GM12878 (cell line): ENCODE data around the gene TRIM32.

Source experiments
- E2F8 ChIP-seq: fragments of 450-650 bp; IDR thresholded peaks from 2 replicates; pipeline ENCODE4 v1.6.1; 2018; ENCODE audit warnings: mild to moderate bottlenecking, low read depth, moderate library complexity; ENCODE audit not compliant: partially characterized antibody
- RFX5 ChIP-seq: IDR thresholded peaks from 2 replicates; pipeline ENCODE4 v1.6.1; 2011; ENCODE audit warnings: low read depth, low read length, improper control_type of control experiment
- STAT1 ChIP-seq: fragments of 450-650 bp; conservative IDR thresholded peaks from 2 replicates; pipeline ENCODE4 v1.6.1; 2014; ENCODE audit warnings: antibody characterized with exemption, mild to moderate bottlenecking
- TF ChIP-seq, protein P1 (sequence below): IDR thresholded peaks from 2 replicates; pipeline ENCODE4 v1.6.1; 2011; ENCODE audit warnings: low read depth, mild to moderate bottlenecking, low read length, moderate library complexity, borderline replicate concordance; ENCODE audit errors: extremely low read depth
- TF ChIP-seq, protein P2 (sequence below): fragments of 450-650 bp; IDR thresholded peaks from 2 replicates; pipeline ENCODE4 v1.6.1; 2017; ENCODE audit warnings: low read depth, mild to moderate bottlenecking, moderate library complexity

- TF ChIP-seq E2F8 (no peak), RFX5 (no peak), STAT1 (no peak)
- TF ChIP-seq, protein P1, sequence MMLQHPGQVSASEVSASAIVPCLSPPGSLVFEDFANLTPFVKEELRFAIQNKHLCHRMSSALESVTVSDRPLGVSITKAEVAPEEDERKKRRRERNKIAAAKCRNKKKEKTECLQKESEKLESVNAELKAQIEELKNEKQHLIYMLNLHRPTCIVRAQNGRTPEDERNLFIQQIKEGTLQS, result no peak
- TF ChIP-seq, protein P2, sequence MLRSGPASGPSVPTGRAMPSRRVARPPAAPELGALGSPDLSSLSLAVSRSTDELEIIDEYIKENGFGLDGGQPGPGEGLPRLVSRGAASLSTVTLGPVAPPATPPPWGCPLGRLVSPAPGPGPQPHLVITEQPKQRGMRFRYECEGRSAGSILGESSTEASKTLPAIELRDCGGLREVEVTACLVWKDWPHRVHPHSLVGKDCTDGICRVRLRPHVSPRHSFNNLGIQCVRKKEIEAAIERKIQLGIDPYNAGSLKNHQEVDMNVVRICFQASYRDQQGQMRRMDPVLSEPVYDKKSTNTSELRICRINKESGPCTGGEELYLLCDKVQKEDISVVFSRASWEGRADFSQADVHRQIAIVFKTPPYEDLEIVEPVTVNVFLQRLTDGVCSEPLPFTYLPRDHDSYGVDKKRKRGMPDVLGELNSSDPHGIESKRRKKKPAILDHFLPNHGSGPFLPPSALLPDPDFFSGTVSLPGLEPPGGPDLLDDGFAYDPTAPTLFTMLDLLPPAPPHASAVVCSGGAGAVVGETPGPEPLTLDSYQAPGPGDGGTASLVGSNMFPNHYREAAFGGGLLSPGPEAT, result no peak
Measured at GRCh38 chr9:116701940-116702642, 15.0 kb downstream of the TRIM32 start.
